ENCODE data around the gene MAPK7. TPM values are rescaled to one million over a fixed set of nuclear protein-coding genes. Genes with fewer than 3 reads are reported as not detected.

The MAPK7 gene
- total and polyA plus RNA-seq, 2 of the 8 experiments (the other 6 are each of a cell fraction or from before 2014, with no cell fraction given) = 15.2 to 28.1 TPM

- H3K4me1 ChIP-seq (replicated peaks in 1 of 4; ENCODE audit: control insufficient read depth in 3 of 4, insufficient read depth in 4 of 4, low read length in 3 of 4) = no peaks in the 10 kb centered on the region; a peak in 2 of 7 replicates
- H2BK5ac ChIP-seq (ENCODE audit: low read depth, low read length) = no peak overlapping the region
- no peak overlapping the region for H3K4me2 ChIP-seq (ENCODE audit: insufficient read depth in 1 of 2, low read depth in 2 of 2, low read length in 2 of 2)
- no peaks in the 10 kb centered on the region for H4K20me1 ChIP-seq (replicated peaks in 1 of 2; ENCODE audit: control insufficient read depth in 1 of 2, insufficient read depth in 2 of 2, low read length in 2 of 2)
- CTCF ChIA-PET (ENCODE audit: partially characterized antibody) = interaction anchor here (0.8 to 2.7 kb wide), 6 partner anchors 12 to 349 kb away, joined by 3 to 9 read pairs (median 4); partner anchors contain the start of gene B9D1
- no peaks in the 10 kb centered on the region for H3K36me3 ChIP-seq (ENCODE audit: control insufficient read depth in 2 of 4, insufficient read depth in 4 of 4, low read length in 3 of 4)
- no peak overlapping the region for H2BK20ac ChIP-seq (ENCODE audit: low read length)
- no peaks in the 10 kb centered on the region for H3K23me2 ChIP-seq (ENCODE audit: low read depth, low read length)
- 93% methylated on average over 3 of the region's 3 CpGs; no CpG with 5 or more reads in 1 of the 2 experiments for WGBS, 2 experiments (ENCODE audit: extremely low coverage in 1 of 2, insufficient coverage in 1 of 2, insufficient read length in 1 of 2, insufficient replicate concordance in 2 of 2, low coverage in 1 of 2, low lambda C conversion rate in 2 of 2, missing lambda C conversion rate in 1 of 2)
- H3K14ac ChIP-seq (ENCODE audit: insufficient read length) = no peak overlapping the region
- no peak overlapping the region for H4K5ac ChIP-seq (ENCODE audit: insufficient read length, low read depth, low read length)
- H2BK120ac ChIP-seq (replicated peaks; ENCODE audit: low read depth, low read length) = no peak overlapping the region
- no peaks in the 10 kb centered on the region for H3K79me2 ChIP-seq (ENCODE audit: control insufficient read depth in 1 of 2, insufficient read depth in 2 of 2, low read length in 2 of 2)
- no peaks in the 10 kb centered on the region for H3K79me1 ChIP-seq (ENCODE audit: low read depth, low read length)
- H3K9ac ChIP-seq (replicated peaks in 1 of 4; ENCODE audit: extremely low read depth in 1 of 4, low read depth in 3 of 4, low read length in 3 of 4) = no peak overlapping the region
- no peak overlapping the region for H3K18ac ChIP-seq (ENCODE audit: extremely low read depth, low read length)
- H4K91ac ChIP-seq (replicated peaks; ENCODE audit: insufficient read length, low read length) = no peak overlapping the region
- no peak overlapping the region for H2AK5ac ChIP-seq (ENCODE audit: low read depth, low read length)
- DNase-seq (ENCODE audit: low read depth in 1 of 2, low spot score in 2 of 2) (no peak), FAIRE-seq (no peak)
- no peak overlapping the region for H2AFZ ChIP-seq (ENCODE audit: low read length)
- H3K27ac ChIP-seq (ENCODE audit: low read depth, low read length) = no peak overlapping the region
- peaks cover 0 to 4% (median under 1%) of the 10 kb centered on the region in 4 experiments; a peak in 2 of 7 replicates for H3K27me3 ChIP-seq (replicated peaks in 1 of 4; ENCODE audit: control insufficient read depth in 3 of 4, extremely low read depth in 1 of 4, insufficient read depth in 3 of 4, low read length in 3 of 4)
- no peak overlapping the region for H4K8ac ChIP-seq (ENCODE audit: extremely low read depth, insufficient read depth, low read length)
- H3K56ac ChIP-seq (replicated peaks; ENCODE audit: insufficient read length, low read depth, low read length) = no peak overlapping the region
- no peak overlapping the region for H3K4ac ChIP-seq (replicated peaks; ENCODE audit: insufficient read length, low read depth, low read length)
- H2BK12ac ChIP-seq (ENCODE audit: low read depth, low read length) = no peak overlapping the region
- POLR2A ChIA-PET (ENCODE audit: partially characterized antibody) = no interaction called here
- H3K9me3 ChIP-seq (ENCODE audit: insufficient read depth in 2 of 2, low read depth in 1 of 2, low read length in 1 of 2) = no peaks in the 10 kb centered on the region
- no peak overlapping the region for H3K4me3 ChIP-seq (ENCODE audit: extremely low read depth in 1 of 4, insufficient read depth in 2 of 4, low read depth in 3 of 4, low read length in 4 of 4)
- no peak overlapping the region for H2BK15ac ChIP-seq (ENCODE audit: low read length)
- H3K23ac ChIP-seq (ENCODE audit: insufficient read length) = no peak overlapping the region
- TF ChIP-seq CREB1 (IDR thresholded peaks at IDR 0.05) (no peak), POU5F1 (IDR thresholded peaks at IDR 0.05; ENCODE audit: low read depth, low read length) (no peak), KDM5A (IDR thresholded peaks at IDR 0.05; ENCODE audit: low read length) (no peak), NANOG (IDR thresholded peaks at IDR 0.05; ENCODE audit: insufficient read depth, low read depth, low read length, poor library complexity, severe bottlenecking) (no peak), RFX5 (IDR thresholded peaks at IDR 0.05; ENCODE audit: borderline replicate concordance, low read depth, low read length) (no peak), JUND (IDR thresholded peaks at IDR 0.05; ENCODE audit: low read length) (no peak), SP1 (IDR thresholded peaks at IDR 0.05; ENCODE audit: low read depth, low read length) (no peak), TBP (IDR thresholded peaks at IDR 0.05; ENCODE audit: low read depth, low read length) (no peak), CHD1 (IDR thresholded peaks at IDR 0.05; ENCODE audit: low read depth, low read length) (no peak), SIRT6 (IDR thresholded peaks at IDR 0.05; ENCODE audit: low read length) (no peak), TAF1 (IDR thresholded peaks at IDR 0.05; ENCODE audit: low read depth, low read length) (no peak), SIN3A (conservative IDR thresholded peaks at IDR 0.05 in 1 of 2, IDR thresholded peaks at IDR 0.05 in 1 of 2; ENCODE audit: low read depth in 1 of 2, low read length in 2 of 2) (no peak)
- TF ChIP-seq, protein P1, sequence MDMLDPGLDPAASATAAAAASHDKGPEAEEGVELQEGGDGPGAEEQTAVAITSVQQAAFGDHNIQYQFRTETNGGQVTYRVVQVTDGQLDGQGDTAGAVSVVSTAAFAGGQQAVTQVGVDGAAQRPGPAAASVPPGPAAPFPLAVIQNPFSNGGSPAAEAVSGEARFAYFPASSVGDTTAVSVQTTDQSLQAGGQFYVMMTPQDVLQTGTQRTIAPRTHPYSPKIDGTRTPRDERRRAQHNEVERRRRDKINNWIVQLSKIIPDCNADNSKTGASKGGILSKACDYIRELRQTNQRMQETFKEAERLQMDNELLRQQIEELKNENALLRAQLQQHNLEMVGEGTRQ (IDR thresholded peaks at IDR 0.05; ENCODE audit: low read length) = no peak
- TF ChIP-seq, protein P2, sequence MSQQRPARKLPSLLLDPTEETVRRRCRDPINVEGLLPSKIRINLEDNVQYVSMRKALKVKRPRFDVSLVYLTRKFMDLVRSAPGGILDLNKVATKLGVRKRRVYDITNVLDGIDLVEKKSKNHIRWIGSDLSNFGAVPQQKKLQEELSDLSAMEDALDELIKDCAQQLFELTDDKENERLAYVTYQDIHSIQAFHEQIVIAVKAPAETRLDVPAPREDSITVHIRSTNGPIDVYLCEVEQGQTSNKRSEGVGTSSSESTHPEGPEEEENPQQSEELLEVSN (IDR thresholded peaks at IDR 0.05) = no peak
Observed at GRCh38 chr17:19417611-19418010, 39.3 kb downstream of the MAPK7 start.

Data from H1 (cell line).